ENCODE measurements around the gene CLDN25.

CLDN25 gene

GRCh38 chr11:113818426-113818825, 38.8 kb downstream of the CLDN25 start:
- DNase-seq (ENCODE audit: low read depth in 1 of 2, low spot score in 1 of 2): no peak
- TF ChIP-seq JUND (IDR thresholded peaks at IDR 0.05; ENCODE audit: low read depth): no peak
- in situ Hi-C loops (cut with HindIII; ENCODE audit: low pct_unique_long_range_greater_than_20kb, low sequenced_read_pairs): no loop called here

GRCh38 chr11:113827477-113827876, 47.9 kb downstream of the CLDN25 start:
- no peak for DNase-seq (ENCODE audit: low read depth in 1 of 2, low spot score in 1 of 2)
- no peak for TF ChIP-seq JUND (IDR thresholded peaks at IDR 0.05; ENCODE audit: low read depth)
- in situ Hi-C loops (cut with HindIII; ENCODE audit: low pct_unique_long_range_greater_than_20kb, low sequenced_read_pairs): no loop called here

DNA sequence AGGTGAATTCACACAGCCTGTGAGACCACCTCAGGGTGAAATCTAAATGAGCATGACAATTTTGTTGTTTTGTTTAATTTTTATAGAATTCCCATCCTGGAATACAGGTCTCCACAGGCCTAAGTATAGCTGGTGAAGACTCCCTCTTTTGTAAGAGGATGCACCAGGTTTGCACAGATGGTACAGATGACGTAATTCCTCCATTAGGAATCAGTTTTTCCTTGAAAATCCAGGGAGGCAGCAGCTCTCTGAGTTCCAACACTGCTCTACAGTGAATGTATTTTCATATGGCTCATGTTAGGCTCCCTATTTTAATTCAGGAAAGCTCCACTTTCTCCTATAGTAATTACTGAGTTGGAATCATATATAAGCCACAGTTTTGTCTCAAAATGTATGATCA, 48.6 kb downstream of the CLDN25 start:
- no peak for DNase-seq (ENCODE audit: low read depth in 1 of 2, low spot score in 1 of 2)
- in situ Hi-C loops (cut with HindIII; ENCODE audit: low pct_unique_long_range_greater_than_20kb, low sequenced_read_pairs): no loop called here
- TF ChIP-seq JUND (IDR thresholded peaks at IDR 0.05; ENCODE audit: low read depth): no peak

- no peak for DNase-seq (ENCODE audit: low read depth in 1 of 2, low spot score in 1 of 2)
- no peak for TF ChIP-seq JUND (IDR thresholded peaks at IDR 0.05; ENCODE audit: low read depth)
- in situ Hi-C loops (cut with HindIII; ENCODE audit: low pct_unique_long_range_greater_than_20kb, low sequenced_read_pairs): no loop called here
Measured at GRCh38 chr11:113829751-113830150, 50.2 kb downstream of the CLDN25 start.
